ENCODE data around the gene LPIN2. TPM values are rescaled to one million over a fixed set of nuclear protein-coding genes. Genes with fewer than 3 reads are reported as not detected.

LPIN2 gene
- total RNA-seq, 4 donors from 2014 or later: 4.9 to 9.1 (median 8.2) TPM

DNA sequence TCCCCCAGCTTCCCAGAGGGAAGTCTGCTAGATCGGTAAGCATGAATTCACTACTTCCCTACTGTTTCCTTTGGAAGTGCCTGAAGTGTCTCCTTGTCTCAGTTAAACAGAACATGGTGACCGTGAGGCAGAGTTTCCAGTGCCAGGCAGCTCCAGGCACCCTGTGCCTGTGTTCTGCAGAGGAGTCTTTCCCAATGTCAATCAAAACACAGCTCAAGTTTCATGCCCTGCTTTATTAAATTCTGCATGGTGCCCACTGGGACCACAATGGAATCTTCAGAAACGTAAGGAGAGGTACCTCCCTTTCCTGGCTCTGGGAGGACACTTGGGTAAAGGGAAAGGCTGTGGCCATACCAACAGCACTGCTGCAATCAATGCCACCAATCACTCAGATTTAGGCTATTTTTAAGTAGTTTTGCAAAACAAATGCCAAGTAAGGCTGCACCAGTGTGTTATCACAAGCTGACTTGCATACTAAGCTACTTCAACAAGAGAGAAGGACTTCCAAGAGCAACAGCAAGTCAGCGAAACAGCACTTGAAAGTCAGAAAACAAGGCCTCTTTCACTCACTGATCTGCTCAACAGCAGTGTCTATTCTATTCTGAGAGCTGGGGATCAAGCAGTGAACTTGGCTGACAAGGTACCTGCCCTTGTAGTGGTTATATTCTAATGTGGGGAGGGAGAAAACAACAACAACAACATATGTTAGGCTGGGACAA, 14.9 kb downstream of the LPIN2 start:
- peak; percentile 76 to 79 for ATAC-seq
- Histone ChIP-seq H3K9me3 (no peaks in the 10 kb centered on the region), H3K27me3 (no peaks in the 10 kb centered on the region), H3K27ac (peak overlapping the region; percentile 47 to 74 (median 66)), H3K4me3 (no peak overlapping the region), H3K4me1 (peaks cover 15 to 34% of the 10 kb centered on the region in 2 donors), H3K36me3 (no peaks in the 10 kb centered on the region)
- no peak for TF ChIP-seq POLR2A (IDR thresholded peaks at IDR 0.05)
- TF ChIP-seq, protein P1, sequence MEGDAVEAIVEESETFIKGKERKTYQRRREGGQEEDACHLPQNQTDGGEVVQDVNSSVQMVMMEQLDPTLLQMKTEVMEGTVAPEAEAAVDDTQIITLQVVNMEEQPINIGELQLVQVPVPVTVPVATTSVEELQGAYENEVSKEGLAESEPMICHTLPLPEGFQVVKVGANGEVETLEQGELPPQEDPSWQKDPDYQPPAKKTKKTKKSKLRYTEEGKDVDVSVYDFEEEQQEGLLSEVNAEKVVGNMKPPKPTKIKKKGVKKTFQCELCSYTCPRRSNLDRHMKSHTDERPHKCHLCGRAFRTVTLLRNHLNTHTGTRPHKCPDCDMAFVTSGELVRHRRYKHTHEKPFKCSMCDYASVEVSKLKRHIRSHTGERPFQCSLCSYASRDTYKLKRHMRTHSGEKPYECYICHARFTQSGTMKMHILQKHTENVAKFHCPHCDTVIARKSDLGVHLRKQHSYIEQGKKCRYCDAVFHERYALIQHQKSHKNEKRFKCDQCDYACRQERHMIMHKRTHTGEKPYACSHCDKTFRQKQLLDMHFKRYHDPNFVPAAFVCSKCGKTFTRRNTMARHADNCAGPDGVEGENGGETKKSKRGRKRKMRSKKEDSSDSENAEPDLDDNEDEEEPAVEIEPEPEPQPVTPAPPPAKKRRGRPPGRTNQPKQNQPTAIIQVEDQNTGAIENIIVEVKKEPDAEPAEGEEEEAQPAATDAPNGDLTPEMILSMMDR (IDR thresholded peaks at IDR 0.05 in 4 of 5, conservative IDR thresholded peaks at IDR 0.05 in 1 of 5): no peak
- in situ Hi-C loops (cut with MboI; ENCODE audit: low sequenced_read_pairs in 4 of 4) (no loop called here), intact Hi-C loops (cut with DNase I; ENCODE audit: low total_unique reads) (no loop called here)
- DNase-seq: peak in 1 of 2 donors; percentile 23

DNA sequence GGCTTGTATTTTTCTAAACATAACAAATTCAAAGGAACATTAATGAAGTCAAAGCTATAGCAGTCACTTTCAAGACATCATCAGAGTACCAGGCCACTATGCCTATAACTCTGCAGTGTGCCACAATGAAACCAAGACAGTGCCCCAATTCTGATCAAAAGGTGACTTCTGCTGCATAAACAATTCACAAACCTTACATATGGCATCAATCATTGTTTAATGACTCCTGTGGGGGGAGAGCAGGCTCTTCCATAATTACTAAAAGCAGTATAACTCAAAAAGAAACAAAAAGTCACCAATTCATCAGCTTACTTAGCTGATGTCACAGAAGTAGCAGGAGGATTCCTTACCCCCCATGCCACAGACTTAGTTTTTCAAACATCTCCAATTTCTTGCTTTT, 15.5 kb downstream of the LPIN2 start:
- Histone ChIP-seq H3K4me1 (peaks cover 15 to 34% of the 10 kb centered on the region in 2 donors), H3K9me3 (no peaks in the 10 kb centered on the region), H3K27ac (peak overlapping the region; percentile 47 to 74 (median 66)), H3K4me3 (no peak overlapping the region), H3K36me3 (no peaks in the 10 kb centered on the region), H3K27me3 (no peaks in the 10 kb centered on the region)
- DNase-seq: no peak
- in situ Hi-C loops (cut with MboI; ENCODE audit: low sequenced_read_pairs in 4 of 4): no loop called here
- intact Hi-C loops (cut with DNase I; ENCODE audit: low total_unique reads): no loop called here
- ATAC-seq: no peak
- TF ChIP-seq, protein P1 (IDR thresholded peaks at IDR 0.05 in 4 of 5, conservative IDR thresholded peaks at IDR 0.05 in 1 of 5): no peak
- no peak for TF ChIP-seq POLR2A (IDR thresholded peaks at IDR 0.05)

DNA sequence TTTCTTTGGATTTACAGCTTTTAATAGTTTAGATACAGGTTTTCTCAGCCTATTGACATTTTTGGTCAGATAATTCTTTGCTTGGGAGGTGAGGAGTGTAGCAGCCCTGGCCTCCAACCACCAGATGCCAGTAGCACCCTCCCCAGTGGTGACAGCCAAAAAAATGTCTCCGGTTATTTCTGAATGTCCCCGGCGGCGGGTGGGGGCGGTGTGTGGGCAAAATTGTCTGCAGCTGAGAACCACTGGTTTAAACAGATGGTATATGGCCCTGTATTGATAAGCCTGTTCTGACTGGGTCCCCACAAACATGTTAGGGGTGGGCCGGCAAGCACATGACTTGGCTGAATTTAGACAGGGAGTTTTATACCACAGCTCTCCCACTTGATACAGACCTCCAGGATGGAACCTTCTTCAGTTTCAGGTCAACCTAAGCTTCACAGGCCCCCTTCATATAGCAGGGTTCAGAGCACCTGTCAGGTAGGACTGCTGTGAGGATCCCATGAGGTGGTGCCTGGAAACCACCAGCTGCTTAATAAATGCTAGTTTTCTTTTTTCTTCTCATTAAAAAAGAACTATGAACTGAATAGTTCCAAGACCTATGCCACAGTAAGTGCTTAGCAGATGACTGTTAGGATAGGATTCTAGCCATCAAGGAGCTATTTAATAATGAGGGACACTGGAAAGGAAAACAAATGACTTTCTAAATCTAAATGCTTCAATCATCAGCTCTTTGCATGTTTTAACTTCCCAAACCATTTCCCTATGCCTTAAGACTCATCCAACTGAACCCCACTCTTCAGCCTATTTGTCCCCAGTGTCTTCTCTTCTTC, 18.1 kb downstream of the LPIN2 start:
- in situ Hi-C loops (cut with MboI; ENCODE audit: low sequenced_read_pairs in 4 of 4) (no loop called here), intact Hi-C loops (cut with DNase I; ENCODE audit: low total_unique reads) (no loop called here)
- Histone ChIP-seq H3K9me3 (no peaks in the 10 kb centered on the region), H3K4me1 (peaks cover 15 to 34% of the 10 kb centered on the region in 2 donors), H3K27ac (no peak overlapping the region), H3K27me3 (no peaks in the 10 kb centered on the region), H3K4me3 (no peak overlapping the region), H3K36me3 (no peaks in the 10 kb centered on the region)
- TF ChIP-seq, protein P1 (IDR thresholded peaks at IDR 0.05 in 4 of 5, conservative IDR thresholded peaks at IDR 0.05 in 1 of 5): no peak
- no peak for TF ChIP-seq POLR2A (IDR thresholded peaks at IDR 0.05)
- ATAC-seq: no peak
- no peak for DNase-seq

DNA sequence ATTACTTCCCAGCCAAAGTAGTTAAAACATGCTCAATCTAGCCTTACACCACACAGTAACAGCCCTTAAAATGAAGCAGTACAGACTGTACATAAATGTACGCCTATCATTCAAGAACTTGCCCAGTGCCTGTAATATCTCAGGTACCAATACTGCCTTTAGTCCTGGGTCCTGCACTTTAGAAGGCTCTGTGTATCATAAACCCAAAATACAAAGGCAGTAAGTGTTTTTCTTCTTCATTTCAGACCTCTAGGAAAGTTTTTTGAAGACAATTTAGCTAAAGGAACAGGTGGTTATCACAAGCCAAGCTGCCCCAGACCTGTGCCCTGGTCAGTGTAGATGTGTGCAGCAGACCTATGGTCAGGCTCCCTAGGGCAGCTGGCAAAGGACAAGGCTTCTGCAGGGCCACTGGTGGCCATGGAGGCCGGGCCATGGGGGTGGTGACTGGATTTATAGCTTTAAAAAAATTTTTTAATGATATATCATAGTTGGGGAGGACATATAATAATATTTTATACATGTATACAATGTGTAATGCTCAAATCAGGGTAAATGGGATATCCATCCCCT, 18.8 kb downstream of the LPIN2 start:
- H3K36me3 ChIP-seq: no peaks in the 10 kb centered on the region
- H3K27me3 ChIP-seq: no peaks in the 10 kb centered on the region
- H3K27ac ChIP-seq: no peak overlapping the region
- ATAC-seq (no peak), DNase-seq (no peak)
- intact Hi-C loops (cut with DNase I; ENCODE audit: low total_unique reads): no loop called here
- in situ Hi-C loops (cut with MboI; ENCODE audit: low sequenced_read_pairs in 4 of 4): no loop called here
- H3K4me1 ChIP-seq: peaks cover 15 to 30% of the 10 kb centered on the region in 2 donors
- TF ChIP-seq, protein P1 (IDR thresholded peaks at IDR 0.05 in 4 of 5, conservative IDR thresholded peaks at IDR 0.05 in 1 of 5): no peak
- no peak for TF ChIP-seq POLR2A (IDR thresholded peaks at IDR 0.05)
- no peaks in the 10 kb centered on the region for H3K9me3 ChIP-seq
- H3K4me3 ChIP-seq: no peak overlapping the region

Measured in gastrocnemius medialis (tissue), 4 donors.